Testis (tissue), 2 donors: ENCODE results near the gene GALNT7.

Experiments
- POLR2A ChIP-seq: fragments of 450-650 bp; IDR thresholded peaks from one replicate; pipeline ENCODE4 v1.6.1; 2017; ENCODE audit warnings: antibody characterized with exemption, mild to moderate bottlenecking, moderate library complexity
- TF ChIP-seq, protein P1 (sequence below), 3 experiments: fragments of 450-650 bp in 2 of 3; fragments of 200-600 bp in 1 of 3; sonication (generic) in 1 of 3; IDR thresholded peaks; one replicate each; pipeline ENCODE4 v1.5.1; 2016 to 2019; ENCODE audit warnings: antibody characterized with exemption in 3 of 3, mild to moderate bottlenecking in 2 of 3, moderate library complexity in 1 of 3

GRCh38 chr4:173273941-173274340 is 105.3 kb downstream of the GALNT7 start:
- TF ChIP-seq, protein P1, sequence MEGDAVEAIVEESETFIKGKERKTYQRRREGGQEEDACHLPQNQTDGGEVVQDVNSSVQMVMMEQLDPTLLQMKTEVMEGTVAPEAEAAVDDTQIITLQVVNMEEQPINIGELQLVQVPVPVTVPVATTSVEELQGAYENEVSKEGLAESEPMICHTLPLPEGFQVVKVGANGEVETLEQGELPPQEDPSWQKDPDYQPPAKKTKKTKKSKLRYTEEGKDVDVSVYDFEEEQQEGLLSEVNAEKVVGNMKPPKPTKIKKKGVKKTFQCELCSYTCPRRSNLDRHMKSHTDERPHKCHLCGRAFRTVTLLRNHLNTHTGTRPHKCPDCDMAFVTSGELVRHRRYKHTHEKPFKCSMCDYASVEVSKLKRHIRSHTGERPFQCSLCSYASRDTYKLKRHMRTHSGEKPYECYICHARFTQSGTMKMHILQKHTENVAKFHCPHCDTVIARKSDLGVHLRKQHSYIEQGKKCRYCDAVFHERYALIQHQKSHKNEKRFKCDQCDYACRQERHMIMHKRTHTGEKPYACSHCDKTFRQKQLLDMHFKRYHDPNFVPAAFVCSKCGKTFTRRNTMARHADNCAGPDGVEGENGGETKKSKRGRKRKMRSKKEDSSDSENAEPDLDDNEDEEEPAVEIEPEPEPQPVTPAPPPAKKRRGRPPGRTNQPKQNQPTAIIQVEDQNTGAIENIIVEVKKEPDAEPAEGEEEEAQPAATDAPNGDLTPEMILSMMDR (IDR thresholded peaks at IDR 0.05) = no peak
- no peak for TF ChIP-seq POLR2A
